Psoas muscle (tissue), 8 donors: Measurements from ENCODE around the gene URI1. TPM values are rescaled to one million over a fixed set of nuclear protein-coding genes. Genes with fewer than 3 reads are reported as not detected.

Experiments
- ATAC-seq, 4 donors: fragments of 200-7000 bp; cut with Tn5 transposase; one replicate each; pipeline ENCODE4 v1.9.1; 2020; ENCODE audit warnings: moderate library complexity in 3 of 4, mild to moderate bottlenecking in 2 of 4
- DNase-seq, 2 donors: peaks; one replicate each; pipeline ENCODE4 v3.0.0-alpha.2; 2020
- H3K27ac ChIP-seq: fragments of 200-600 bp; one replicate; pipeline ENCODE4 v1.8.0; 2022
- H3K27me3 ChIP-seq, 3 donors: fragments of 200-600 bp in 1 of 3; one replicate each; pipeline versions ENCODE4 v1.6.1 to v1.8.0; 2013 to 2022; ENCODE audit warnings: low read length in 2 of 3, mild to moderate bottlenecking in 2 of 3, moderate library complexity in 1 of 3; ENCODE audit not compliant: insufficient read depth in 3 of 3
- H3K36me3 ChIP-seq, 2 donors: fragments of 200-600 bp in 1 of 2; one replicate each; pipeline versions ENCODE4 v1.6.1 to v1.8.0; 2013 to 2022; ENCODE audit warnings: low read depth in 1 of 2, mild to moderate bottlenecking in 1 of 2, moderate library complexity in 1 of 2; ENCODE audit not compliant: insufficient read depth in 1 of 2
- H3K4me1 ChIP-seq: fragments of 200-600 bp; one replicate; pipeline ENCODE4 v1.8.0; 2022
- H3K4me3 ChIP-seq: fragments of 200-600 bp; one replicate; pipeline ENCODE4 v1.8.0; 2022; ENCODE audit warnings: mild to moderate bottlenecking
- H3K9me3 ChIP-seq: fragments of 200-600 bp; one replicate; pipeline ENCODE4 v1.8.0; 2022
- WGBS, 3 donors: extraction: QIAGEN DNeasy Blood & Tissue Kit; methylation state at CpG; one replicate each; pipeline versions ENCODE4 v1.1.6 to v1.1.7; 2013; 5-methylcytosine and 5-hydroxymethylcytosine counted together
- intact Hi-C, 2 donors: fragments of 100-400 bp; cut with DNase I; formaldehyde crosslinking; loops; one replicate each; pipeline versions ENCODE4 v1.11.0 to v1.14.2; 2022
- polyA plus RNA-seq, 3 donors: library from polyadenylated mRNA; stranded (reverse); fragments of 200-250 nt; gene quantifications; one replicate each; pipeline ENCODE4 v1.2.3, GENCODE V29; 2013
- total RNA-seq, 4 donors: library from RNA; stranded (reverse); fragmentation: NEBNext Ultra II Directional in 2 of 4; extraction: Animal tissue kit (Norgen Biotek cat#: 25700) in 2 of 4; gene quantifications; one replicate each; pipeline versions ENCODE4 v1.2.1 to v1.2.4, GENCODE V29; 2021 to 2023
- TF ChIP-seq, protein P1 (sequence below): fragments of 200-600 bp; IDR thresholded peaks from one replicate; pipeline ENCODE4 v1.8.0; 2022; ENCODE audit warnings: antibody characterized with exemption
- donor health status: healthy with polysubstance abuse.
- donor health status: DM: no; HTN: no; CAD: no; lungs with moderate emphysema.
- donor health status: Bipolar disorder and iron deficiency.
- donor health status: healthy.
- donor health status: DM: yes; HTN: yes; CAD: no.
- donor health status: DM: no; HTN: no; CAD: no.
- donor health status: DM: no; HTN: no; CAD: no.
- donor health status: DM: yes; HTN: yes; CAD: no.

Gene URI1
- total and polyA plus RNA-seq, 7 donors = 37.6 to 85.5 (median 54.9) TPM

DNA sequence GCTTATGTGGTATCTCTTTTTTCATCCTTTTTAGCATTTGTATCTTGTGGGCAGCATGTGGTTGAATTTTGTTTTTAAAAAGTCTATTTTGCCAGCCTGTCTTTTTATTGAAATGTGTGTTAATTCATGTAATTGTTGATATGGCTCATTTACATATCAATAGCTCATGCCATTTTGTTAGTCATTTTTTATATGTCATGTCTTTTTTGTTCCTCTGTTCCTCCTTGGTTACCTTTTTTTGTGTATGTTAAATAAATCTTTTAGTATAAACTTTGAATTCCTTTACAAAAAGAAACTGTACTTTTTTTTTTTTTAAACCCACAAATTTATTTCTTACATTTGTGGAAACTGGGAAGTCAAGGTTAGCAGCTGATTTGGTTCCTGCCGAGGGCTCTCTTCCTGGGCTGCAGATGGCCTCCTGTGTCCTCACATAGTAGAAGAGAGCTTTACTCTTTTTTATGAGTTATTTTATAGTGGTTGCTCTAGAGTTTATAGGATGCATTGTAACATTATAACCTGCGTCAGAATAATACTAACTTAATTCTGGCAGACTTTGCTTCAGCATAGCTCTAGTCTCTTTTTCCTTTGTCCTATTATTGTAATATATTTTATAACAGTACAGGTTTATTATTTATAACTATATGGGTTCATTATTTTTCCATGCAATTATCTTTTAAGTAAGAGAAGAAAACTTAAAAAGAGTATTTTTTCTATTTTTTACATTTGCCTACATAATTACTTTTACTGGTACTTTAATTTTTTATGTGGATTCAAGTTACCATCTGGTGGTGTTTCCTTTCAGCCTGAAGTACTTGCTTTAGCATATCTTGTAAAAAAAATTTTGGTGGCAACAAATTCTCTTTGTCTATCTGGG, 86.3 kb downstream of the URI1 start:
- no peak for ATAC-seq
- no peaks in the 10 kb centered on the region for H3K27me3 ChIP-seq
- intact Hi-C loops = no loop called here
- H3K9me3 ChIP-seq = no peaks in the 10 kb centered on the region
- TF ChIP-seq, protein P1, sequence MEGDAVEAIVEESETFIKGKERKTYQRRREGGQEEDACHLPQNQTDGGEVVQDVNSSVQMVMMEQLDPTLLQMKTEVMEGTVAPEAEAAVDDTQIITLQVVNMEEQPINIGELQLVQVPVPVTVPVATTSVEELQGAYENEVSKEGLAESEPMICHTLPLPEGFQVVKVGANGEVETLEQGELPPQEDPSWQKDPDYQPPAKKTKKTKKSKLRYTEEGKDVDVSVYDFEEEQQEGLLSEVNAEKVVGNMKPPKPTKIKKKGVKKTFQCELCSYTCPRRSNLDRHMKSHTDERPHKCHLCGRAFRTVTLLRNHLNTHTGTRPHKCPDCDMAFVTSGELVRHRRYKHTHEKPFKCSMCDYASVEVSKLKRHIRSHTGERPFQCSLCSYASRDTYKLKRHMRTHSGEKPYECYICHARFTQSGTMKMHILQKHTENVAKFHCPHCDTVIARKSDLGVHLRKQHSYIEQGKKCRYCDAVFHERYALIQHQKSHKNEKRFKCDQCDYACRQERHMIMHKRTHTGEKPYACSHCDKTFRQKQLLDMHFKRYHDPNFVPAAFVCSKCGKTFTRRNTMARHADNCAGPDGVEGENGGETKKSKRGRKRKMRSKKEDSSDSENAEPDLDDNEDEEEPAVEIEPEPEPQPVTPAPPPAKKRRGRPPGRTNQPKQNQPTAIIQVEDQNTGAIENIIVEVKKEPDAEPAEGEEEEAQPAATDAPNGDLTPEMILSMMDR = no peak
- peaks cover 0 to 5% of the 10 kb centered on the region in 2 donors for H3K36me3 ChIP-seq
- DNase-seq = no peak
- H3K4me1 ChIP-seq = no peaks in the 10 kb centered on the region
- WGBS, 3 donors = 89 to 91% (median 90%) methylated on average over 2 of the region's 2 CpGs
- H3K27ac ChIP-seq = no peak overlapping the region
- H3K4me3 ChIP-seq = no peak overlapping the region

DNA sequence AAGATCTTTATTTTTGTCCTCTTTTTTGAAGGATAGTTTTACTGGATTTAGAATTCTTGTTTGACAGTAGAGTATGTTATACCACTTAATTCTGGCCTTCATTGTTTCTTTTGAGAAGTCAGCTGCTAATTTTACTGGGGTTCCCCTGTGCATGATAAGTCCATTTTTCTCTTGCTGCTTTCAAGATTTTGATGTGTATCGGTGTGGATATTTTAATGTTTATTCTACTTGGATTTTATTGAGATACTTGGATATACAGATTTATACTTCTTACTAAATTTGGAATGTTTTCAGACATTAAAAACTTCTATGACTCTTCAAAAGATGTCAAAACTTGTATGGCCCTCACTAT, 86.9 kb downstream of the URI1 start:
- Histone ChIP-seq H3K4me3 (no peak overlapping the region), H3K9me3 (no peaks in the 10 kb centered on the region), H3K36me3 (peaks cover 0 to 5% of the 10 kb centered on the region in 2 donors), H3K4me1 (no peaks in the 10 kb centered on the region), H3K27me3 (no peaks in the 10 kb centered on the region), H3K27ac (no peak overlapping the region)
- 97 to 98% (median 98%) methylated on average over 1 of the region's 1 CpG for WGBS, 3 donors
- no peak for ATAC-seq
- DNase-seq = no peak
- TF ChIP-seq, protein P1 = no peak
- intact Hi-C loops = no loop called here

DNA sequence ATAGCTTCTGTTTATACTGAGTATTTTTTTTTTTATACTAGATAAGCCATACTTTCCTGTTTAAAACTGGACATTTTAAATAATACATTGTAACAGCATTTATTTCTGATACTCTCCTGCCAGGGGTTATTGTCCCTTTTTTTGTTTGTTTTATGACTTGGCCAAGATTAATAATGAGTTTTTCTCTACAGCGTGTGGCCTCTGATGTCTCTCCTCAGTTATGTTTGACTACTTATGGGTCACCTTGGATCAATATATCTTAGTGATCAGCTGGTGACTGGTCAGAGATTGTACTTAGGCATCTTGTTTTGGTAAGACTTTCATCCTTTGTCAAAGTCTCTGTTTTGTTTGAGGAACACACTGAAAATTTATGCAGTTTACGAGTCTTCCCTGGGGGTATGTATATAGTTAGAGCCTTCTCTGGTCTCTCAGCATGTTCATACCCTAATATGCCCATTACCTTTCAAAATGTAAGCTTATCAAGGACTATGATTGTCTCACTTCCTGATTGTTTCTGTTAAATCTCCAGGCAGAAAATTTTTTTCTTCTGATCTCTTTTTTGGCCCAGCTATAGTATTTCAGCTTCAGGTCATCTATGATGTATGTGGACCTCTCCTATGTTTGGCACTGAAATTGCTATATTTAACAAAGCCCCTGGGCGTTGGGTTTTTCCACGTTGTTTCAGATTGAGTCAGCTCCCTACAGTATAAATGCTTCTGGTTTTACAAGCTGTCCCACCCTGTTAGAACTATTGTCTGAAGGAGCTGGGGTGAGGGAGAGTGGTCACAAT, 87.9 kb downstream of the URI1 start:
- H3K9me3 ChIP-seq = no peaks in the 10 kb centered on the region
- intact Hi-C loops = no loop called here
- no peaks in the 10 kb centered on the region for H3K4me1 ChIP-seq
- H3K4me3 ChIP-seq = no peak overlapping the region
- ATAC-seq = no peak
- no peaks in the 10 kb centered on the region for H3K27me3 ChIP-seq
- TF ChIP-seq, protein P1 = no peak
- 94 to 95% (median 94%) methylated on average over 4 of the region's 4 CpGs for WGBS, 3 donors
- H3K36me3 ChIP-seq = peaks cover 0 to 7% of the 10 kb centered on the region in 2 donors
- no peak overlapping the region for H3K27ac ChIP-seq
- DNase-seq = no peak

DNA sequence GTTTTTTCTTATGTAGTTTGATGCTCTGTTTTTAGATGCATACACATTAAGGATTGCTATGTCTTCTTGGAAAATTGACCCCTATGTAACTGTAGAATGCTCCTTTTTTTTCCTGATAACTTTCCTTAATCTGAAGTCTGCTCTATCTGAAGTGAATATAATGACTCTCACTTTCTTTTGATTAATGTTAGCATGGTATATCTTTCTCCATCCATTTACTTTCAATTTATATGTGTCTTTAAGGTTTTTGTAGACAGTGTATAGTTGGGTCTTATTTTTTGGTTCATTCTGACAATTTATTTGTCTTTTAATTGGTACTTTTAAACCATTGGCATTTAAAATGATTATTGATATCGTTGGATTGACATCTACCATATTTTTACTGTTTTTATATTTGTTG, 92.3 kb downstream of the URI1 start:
- intact Hi-C loops = no loop called here
- Histone ChIP-seq H3K27me3 (no peaks in the 10 kb centered on the region), H3K36me3 (peaks cover 0 to 11% of the 10 kb centered on the region in 2 donors), H3K4me3 (no peak overlapping the region), H3K27ac (no peak overlapping the region), H3K9me3 (no peaks in the 10 kb centered on the region), H3K4me1 (no peaks in the 10 kb centered on the region)
- DNase-seq = no peak
- TF ChIP-seq, protein P1 = no peak
- ATAC-seq = no peak
- 99 to 100% (median 100%) methylated on average over 1 of the region's 1 CpG for WGBS, 3 donors
